Measurements from ENCODE around the gene EXOC2. TPM values are rescaled to one million over a fixed set of nuclear protein-coding genes. Genes with fewer than 3 reads are reported as not detected.

The EXOC2 gene
- total RNA-seq, 1 donor from 2014 or later = 29.8 TPM

GRCh38 chr6:722077-722524 is 29.2 kb upstream of the EXOC2 start:
- POLR2A ChIA-PET = no interaction called here
- no peak overlapping the region for H3K4me3 Mint-ChIP-seq

GRCh38 chr6:718345-718744 is 25.4 kb upstream of the EXOC2 start:
- Mint-ChIP-seq H3K36me3 (ENCODE audit: low read depth) (no peaks in the 10 kb centered on the region), H3K4me3 (no peak overlapping the region), H3K4me1 (peaks cover 4% of the 10 kb centered on the region), H3K27me3 (peaks cover 6% of the 10 kb centered on the region), H3K27ac (no peak overlapping the region), H3K9me3 (no peaks in the 10 kb centered on the region)
- intact Hi-C loops (cut with micrococcal nuclease) = loop anchor here (10.0 kb wide), 1 partner anchor 494 kb away; no protein-coding TSS in a partner anchor
- POLR2A ChIA-PET = no interaction called here
- CTCF ChIA-PET = no interaction called here
- ATAC-seq (ENCODE audit: low read depth) (no peak), DNase-seq (no peak)
- no peak for TF ChIP-seq CTCF (IDR thresholded peaks at IDR 0.05)

More at GRCh38 chr6:722077-722524, 29.2 kb upstream of the EXOC2 start:
- peak; percentile 40 for DNase-seq
- intact Hi-C loops (cut with micrococcal nuclease) = loop anchor here (1.0 to 5.0 kb wide), 4 partner anchors 129 to 714 kb away; no protein-coding TSS in a partner anchor
- Mint-ChIP-seq H3K27me3 (peaks cover 12% of the 10 kb centered on the region), H3K27ac (no peak overlapping the region), H3K9me3 (no peaks in the 10 kb centered on the region), H3K36me3 (ENCODE audit: low read depth) (no peaks in the 10 kb centered on the region), H3K4me1 (peaks cover 4% of the 10 kb centered on the region)
- peak; percentile 86 for TF ChIP-seq CTCF (IDR thresholded peaks at IDR 0.05)
- CTCF ChIA-PET = interaction anchor here (0.7 to 2.7 kb wide), 18 partner anchors 9 to 675 kb away, joined by 3 to 19 read pairs (median 4); no protein-coding TSS in a partner anchor
- peak; percentile 50 for ATAC-seq (ENCODE audit: low read depth)

GRCh38 chr6:717135-717534 is 24.2 kb upstream of the EXOC2 start:
- Mint-ChIP-seq H3K9me3 (no peaks in the 10 kb centered on the region), H3K27ac (no peak overlapping the region), H3K36me3 (ENCODE audit: low read depth) (no peaks in the 10 kb centered on the region), H3K4me3 (no peak overlapping the region), H3K4me1 (peaks cover 2% of the 10 kb centered on the region), H3K27me3 (no peaks in the 10 kb centered on the region)
- CTCF ChIA-PET = no interaction called here
- no peak for ATAC-seq (ENCODE audit: low read depth)
- POLR2A ChIA-PET = no interaction called here
- no peak for DNase-seq
- TF ChIP-seq CTCF (IDR thresholded peaks at IDR 0.05) = no peak
- intact Hi-C loops (cut with micrococcal nuclease) = loop anchor here (10.0 kb wide), 1 partner anchor 492 kb away; no protein-coding TSS in a partner anchor

DNA sequence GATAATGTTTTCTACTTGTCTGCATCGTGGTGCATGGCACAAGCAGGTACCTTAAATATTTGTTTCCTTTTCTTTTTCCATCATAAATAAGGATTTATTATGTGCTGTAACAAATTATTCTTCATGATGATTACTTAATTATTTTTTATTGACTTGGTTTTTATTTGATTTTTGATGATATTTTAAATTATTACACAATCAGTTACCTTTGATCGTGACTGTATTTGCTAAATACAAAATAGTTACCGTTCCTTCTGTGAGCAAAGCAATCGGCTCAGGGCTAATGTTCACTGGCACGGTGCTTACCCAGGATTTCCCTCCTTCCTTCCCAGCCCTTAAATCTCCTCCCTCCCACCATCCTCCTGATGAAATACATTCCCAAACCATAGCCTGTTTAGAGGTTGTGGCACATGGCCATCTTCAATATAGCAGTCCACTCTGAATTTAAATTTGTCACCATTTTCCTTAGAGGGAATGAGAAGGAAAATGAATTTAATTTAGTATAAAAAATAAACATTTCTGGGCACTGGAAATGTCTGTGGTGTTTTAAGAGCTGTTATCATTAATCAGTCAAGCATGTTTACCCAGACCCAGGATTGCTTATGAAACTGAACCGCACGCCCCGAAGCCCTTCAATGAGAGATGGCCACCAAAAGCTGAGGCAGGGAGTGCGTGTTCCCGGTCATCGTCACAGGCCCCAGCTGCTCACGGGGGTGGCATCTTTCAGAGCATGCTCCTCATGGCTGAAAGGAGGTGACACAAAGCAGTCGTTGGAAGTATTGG is 23.0 kb upstream of the EXOC2 start:
- POLR2A ChIA-PET = no interaction called here

More for the DNA sequence above, 23.0 kb upstream of the EXOC2 start:
- H3K36me3 Mint-ChIP-seq (ENCODE audit: low read depth) = peaks cover 4% of the 10 kb centered on the region
- CTCF ChIA-PET = no interaction called here
- no peaks in the 10 kb centered on the region for H3K9me3 Mint-ChIP-seq
- H3K4me3 Mint-ChIP-seq = no peak overlapping the region
- DNase-seq = no peak
- no peak for TF ChIP-seq CTCF (IDR thresholded peaks at IDR 0.05)
- no peak for ATAC-seq (ENCODE audit: low read depth)
- H3K27me3 Mint-ChIP-seq = no peaks in the 10 kb centered on the region
- no peak overlapping the region for H3K27ac Mint-ChIP-seq
- intact Hi-C loops (cut with micrococcal nuclease) = loop anchor here (10.0 kb wide), 1 partner anchor 491 kb away; no protein-coding TSS in a partner anchor
- H3K4me1 Mint-ChIP-seq = peaks cover 10% of the 10 kb centered on the region
